Mononuclear cell (primary cell): ENCODE data around the gene FOXO1. TPM values are rescaled to one million over a fixed set of nuclear protein-coding genes. Genes with fewer than 3 reads are reported as not detected.

Experiments used
- H3K27me3 ChIP-seq: 2 replicates; pipeline ENCODE4 v1.6.0; 2011; ENCODE audit warnings: low read length, control low read depth; ENCODE audit not compliant: insufficient read depth
- H3K4me1 ChIP-seq: 2 replicates; pipeline ENCODE4 v1.5.1; 2011; ENCODE audit warnings: mild to moderate bottlenecking, low read length, control low read depth; ENCODE audit not compliant: insufficient read depth
- H3K4me3 ChIP-seq: 2 replicates; pipeline ENCODE4 v1.5.1; 2011; ENCODE audit warnings: mild to moderate bottlenecking, low read length, moderate library complexity
- H3K9me3 ChIP-seq: 2 replicates; pipeline ENCODE4 v1.5.1; 2011; ENCODE audit warnings: low read depth, mild to moderate bottlenecking, control low read depth, low read length
- total RNA-seq: library from RNA; depleted of rRNA; stranded (reverse); fragments of >200 nt; gene quantifications from one replicate; pipeline ENCODE4 v1.2.3, GENCODE V29; 2012

Gene FOXO1
- total RNA-seq, 1 donor = 80.6 TPM

- Histone ChIP-seq H3K4me1 (peaks cover 72% of the 10 kb centered on the region), H3K4me3 (no peak overlapping the region), H3K27me3 (no peaks in the 10 kb centered on the region), H3K9me3 (no peaks in the 10 kb centered on the region)
Observed at GRCh38 chr13:40657951-40658350, 8.5 kb downstream of the FOXO1 start.

GRCh38 chr13:40657307-40657706 lies 9.1 kb downstream of the FOXO1 start:
- H3K4me3 ChIP-seq = no peak overlapping the region
- H3K4me1 ChIP-seq = peaks cover 72% of the 10 kb centered on the region
- no peaks in the 10 kb centered on the region for H3K27me3 ChIP-seq
- no peaks in the 10 kb centered on the region for H3K9me3 ChIP-seq

- Histone ChIP-seq H3K4me1 (peaks cover 70% of the 10 kb centered on the region), H3K27me3 (no peaks in the 10 kb centered on the region)
Observed at GRCh38 chr13:40656358-40656757, 10.1 kb downstream of the FOXO1 start.

GRCh38 chr13:40653527-40654318 lies 12.7 kb downstream of the FOXO1 start:
- no peaks in the 10 kb centered on the region for H3K9me3 ChIP-seq
- peaks cover 73% of the 10 kb centered on the region for H3K4me1 ChIP-seq
- no peak overlapping the region for H3K4me3 ChIP-seq
- H3K27me3 ChIP-seq = no peaks in the 10 kb centered on the region

More at GRCh38 chr13:40656358-40656757, 10.1 kb downstream of the FOXO1 start:
- H3K4me3 ChIP-seq = no peak overlapping the region
- H3K9me3 ChIP-seq = no peaks in the 10 kb centered on the region

- Histone ChIP-seq H3K4me1 (peaks cover 72% of the 10 kb centered on the region), H3K4me3 (no peak overlapping the region)
Observed at GRCh38 chr13:40652588-40652940, 13.9 kb downstream of the FOXO1 start.

GRCh38 chr13:40651866-40652587 lies 14.4 kb downstream of the FOXO1 start:
- H3K27me3 ChIP-seq = no peaks in the 10 kb centered on the region
- no peak overlapping the region for H3K4me3 ChIP-seq
- peaks cover 72% of the 10 kb centered on the region for H3K4me1 ChIP-seq
- no peaks in the 10 kb centered on the region for H3K9me3 ChIP-seq

More at GRCh38 chr13:40652588-40652940, 13.9 kb downstream of the FOXO1 start:
- H3K9me3 ChIP-seq = no peaks in the 10 kb centered on the region
- H3K27me3 ChIP-seq = no peaks in the 10 kb centered on the region

GRCh38 chr13:40648841-40649240 lies 17.6 kb downstream of the FOXO1 start:
- Histone ChIP-seq H3K27me3 (no peaks in the 10 kb centered on the region), H3K4me3 (no peak overlapping the region), H3K9me3 (no peaks in the 10 kb centered on the region), H3K4me1 (peaks cover 71% of the 10 kb centered on the region)

- Histone ChIP-seq H3K27me3 (no peaks in the 10 kb centered on the region), H3K4me1 (peaks cover 63% of the 10 kb centered on the region)
Observed at GRCh38 chr13:40648040-40648439, 18.4 kb downstream of the FOXO1 start.

GRCh38 chr13:40644838-40645604 lies 21.4 kb downstream of the FOXO1 start:
- Histone ChIP-seq H3K27me3 (no peaks in the 10 kb centered on the region), H3K4me3 (no peak overlapping the region), H3K9me3 (no peaks in the 10 kb centered on the region), H3K4me1 (peaks cover 64% of the 10 kb centered on the region)

More at GRCh38 chr13:40648040-40648439, 18.4 kb downstream of the FOXO1 start:
- H3K9me3 ChIP-seq = no peaks in the 10 kb centered on the region
- H3K4me3 ChIP-seq = no peak overlapping the region

GRCh38 chr13:40640845-40641458 lies 25.5 kb downstream of the FOXO1 start:
- H3K4me3 ChIP-seq = no peak overlapping the region
- H3K4me1 ChIP-seq = peaks cover 58% of the 10 kb centered on the region
- H3K9me3 ChIP-seq = no peaks in the 10 kb centered on the region
- H3K27me3 ChIP-seq = no peaks in the 10 kb centered on the region

GRCh38 chr13:40640202-40640601 lies 26.2 kb downstream of the FOXO1 start:
- Histone ChIP-seq H3K4me3 (no peak overlapping the region), H3K27me3 (no peaks in the 10 kb centered on the region), H3K9me3 (no peaks in the 10 kb centered on the region), H3K4me1 (peaks cover 57% of the 10 kb centered on the region)

GRCh38 chr13:40639221-40639681 lies 27.2 kb downstream of the FOXO1 start:
- no peak overlapping the region for H3K4me3 ChIP-seq
- no peaks in the 10 kb centered on the region for H3K27me3 ChIP-seq
- peaks cover 49% of the 10 kb centered on the region for H3K4me1 ChIP-seq
- H3K9me3 ChIP-seq = no peaks in the 10 kb centered on the region

GRCh38 chr13:40637643-40638042 lies 28.8 kb downstream of the FOXO1 start:
- peaks cover 45% of the 10 kb centered on the region for H3K4me1 ChIP-seq
- no peaks in the 10 kb centered on the region for H3K27me3 ChIP-seq
- H3K4me3 ChIP-seq = no peak overlapping the region
- H3K9me3 ChIP-seq = no peaks in the 10 kb centered on the region

GRCh38 chr13:40635315-40635995 lies 31.0 kb downstream of the FOXO1 start:
- no peak overlapping the region for H3K4me3 ChIP-seq
- H3K27me3 ChIP-seq = no peaks in the 10 kb centered on the region
- no peaks in the 10 kb centered on the region for H3K9me3 ChIP-seq
- peaks cover 42% of the 10 kb centered on the region for H3K4me1 ChIP-seq
